Stimulated activated CD4-positive, alpha-beta T cell treated with anti-CD3 and anti-CD28 coated beads, Interleukin-4, amount 100 ng/mL, for 48 hours (primary cell): ENCODE results near the gene DNASE1L1.

ENCODE experiments used
- DNase-seq, 2 donors: peaks; one replicate each; pipeline ENCODE4 v3.0.0-alpha.2; 2020; ENCODE audit warnings: low read depth in 2 of 2

DNASE1L1 gene, protein sequence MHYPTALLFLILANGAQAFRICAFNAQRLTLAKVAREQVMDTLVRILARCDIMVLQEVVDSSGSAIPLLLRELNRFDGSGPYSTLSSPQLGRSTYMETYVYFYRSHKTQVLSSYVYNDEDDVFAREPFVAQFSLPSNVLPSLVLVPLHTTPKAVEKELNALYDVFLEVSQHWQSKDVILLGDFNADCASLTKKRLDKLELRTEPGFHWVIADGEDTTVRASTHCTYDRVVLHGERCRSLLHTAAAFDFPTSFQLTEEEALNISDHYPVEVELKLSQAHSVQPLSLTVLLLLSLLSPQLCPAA

DNA sequence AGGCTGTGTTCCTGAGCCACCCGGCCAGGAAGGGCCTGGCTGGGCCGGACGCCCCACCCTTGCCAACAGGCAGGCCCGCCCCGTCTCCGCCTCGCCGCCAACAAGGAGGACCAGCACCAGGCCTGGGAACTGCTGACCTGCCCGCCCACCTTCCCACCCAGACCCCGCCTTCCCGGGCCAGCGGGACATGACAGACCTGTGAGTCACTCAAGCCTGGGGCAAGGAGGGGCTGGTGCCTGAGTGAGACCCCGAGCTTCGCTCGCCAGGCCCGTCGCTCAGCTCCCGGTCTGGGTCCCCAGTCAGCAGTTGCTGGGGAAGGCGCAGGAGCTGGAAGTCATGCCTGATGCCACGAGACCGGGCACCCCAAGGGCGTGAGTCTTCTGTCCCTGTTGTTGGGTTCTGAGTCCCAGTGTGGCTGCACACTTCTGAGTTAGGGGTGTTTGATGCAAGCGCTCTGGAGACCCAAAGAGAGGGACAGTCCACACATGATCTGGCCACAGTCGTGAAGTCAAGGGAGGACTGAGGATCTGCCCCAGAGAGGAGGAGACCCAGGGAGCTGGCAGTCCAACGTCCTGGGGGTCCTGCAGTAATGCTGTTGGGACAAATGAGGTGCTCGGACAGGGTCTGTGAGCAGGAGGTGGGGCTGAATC, at the start of gene DNASE1L1:
DNASE1L1 (minus strand) TSS at position 33 of the 650 bp plus-strand sequence. CDS start 3,686 bp downstream, outside the sequence.
- DNase-seq, result no peak

GRCh38 chrX:154458116-154458953, 49.3 kb upstream of the DNASE1L1 start, which contains the start of gene PLXNA3:
Gene PLXNA3, plus strand, starts transcription at chrX:154458281. Its CDS starts 1,903 bp downstream, at chrX:154460184.
- peak; percentile 48 to 54 for DNase-seq

DNA sequence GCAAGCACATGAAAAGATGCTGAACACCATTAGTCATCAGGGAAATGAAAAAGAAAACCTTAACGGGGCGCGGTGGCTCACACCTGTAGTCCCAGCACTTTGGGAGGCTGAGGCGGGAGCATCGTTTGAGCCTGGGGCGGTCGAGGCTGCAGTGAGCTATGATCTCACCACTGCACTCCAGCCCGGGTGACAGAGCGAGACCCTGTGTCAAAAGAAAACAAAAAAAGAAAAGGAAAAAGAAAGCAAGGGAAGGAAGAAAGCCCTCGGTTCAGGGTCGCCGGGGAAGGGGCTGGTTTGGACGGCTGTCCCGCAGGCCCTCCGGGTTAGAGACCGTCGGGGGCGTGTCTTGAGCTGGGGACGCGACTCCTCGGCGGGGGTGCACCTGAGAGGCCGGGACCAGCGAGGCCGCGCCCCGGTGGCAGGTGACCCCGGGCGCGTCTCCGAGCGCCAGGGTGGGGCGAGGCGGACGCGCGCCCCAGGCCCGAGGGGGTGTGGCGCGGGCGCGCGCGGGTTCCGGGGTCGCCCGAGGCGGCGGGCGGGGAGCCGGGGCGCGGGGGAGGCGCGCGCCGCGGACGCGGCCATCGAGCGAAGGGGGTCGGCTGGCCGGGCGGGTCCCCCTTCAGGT, 48.5 kb upstream of the DNASE1L1 start:
- DNase-seq, result peak in 1 of 2 donors; percentile 27

DNA sequence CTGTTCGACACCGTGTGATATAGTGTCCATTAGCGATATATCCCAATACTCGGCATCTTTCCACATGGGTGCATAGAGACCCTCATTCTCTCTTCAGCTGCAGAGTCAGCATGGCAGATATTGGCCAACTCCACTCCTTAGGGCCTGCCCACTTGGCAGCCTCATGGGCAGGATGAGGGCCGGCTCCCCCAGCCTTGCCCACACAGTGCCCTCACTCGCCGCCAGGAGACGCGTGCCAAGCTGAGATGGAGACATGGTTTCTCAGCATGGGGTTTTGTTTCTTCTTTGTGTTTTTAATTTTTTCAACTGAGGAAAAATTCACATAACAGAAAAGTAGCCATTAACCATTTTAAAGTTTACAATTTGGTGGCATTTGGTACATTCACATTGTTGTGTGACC, 43.8 kb upstream of the DNASE1L1 start:
- no peak for DNase-seq

DNA sequence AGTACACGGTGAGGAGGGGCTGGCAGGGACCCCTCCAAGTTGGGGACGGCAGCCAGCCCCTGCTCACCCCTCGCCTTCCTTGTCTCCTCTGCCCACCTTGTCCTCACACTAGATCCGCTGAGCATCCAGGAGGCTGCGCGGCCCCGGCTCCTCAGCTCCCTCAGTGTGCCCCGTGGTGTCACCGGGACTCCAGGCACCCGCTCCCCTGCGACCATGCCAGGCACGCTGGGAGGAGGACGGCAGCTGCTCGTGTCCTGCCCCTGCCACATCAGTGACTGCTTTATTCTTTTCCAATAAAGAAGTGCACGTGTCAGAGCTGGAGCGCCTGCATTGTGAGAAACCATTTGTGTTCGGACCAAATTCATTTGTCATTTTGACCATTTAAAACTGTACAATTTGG, 41.3 kb upstream of the DNASE1L1 start:
- no peak for DNase-seq

- DNase-seq, result no peak
Observed at GRCh38 chrX:154449618-154450017, 40.6 kb upstream of the DNASE1L1 start.

- no peak for DNase-seq
Observed at GRCh38 chrX:154448484-154448883, 39.4 kb upstream of the DNASE1L1 start.

GRCh38 chrX:154446430-154446829, 37.4 kb upstream of the DNASE1L1 start:
- DNase-seq, result no peak

DNA sequence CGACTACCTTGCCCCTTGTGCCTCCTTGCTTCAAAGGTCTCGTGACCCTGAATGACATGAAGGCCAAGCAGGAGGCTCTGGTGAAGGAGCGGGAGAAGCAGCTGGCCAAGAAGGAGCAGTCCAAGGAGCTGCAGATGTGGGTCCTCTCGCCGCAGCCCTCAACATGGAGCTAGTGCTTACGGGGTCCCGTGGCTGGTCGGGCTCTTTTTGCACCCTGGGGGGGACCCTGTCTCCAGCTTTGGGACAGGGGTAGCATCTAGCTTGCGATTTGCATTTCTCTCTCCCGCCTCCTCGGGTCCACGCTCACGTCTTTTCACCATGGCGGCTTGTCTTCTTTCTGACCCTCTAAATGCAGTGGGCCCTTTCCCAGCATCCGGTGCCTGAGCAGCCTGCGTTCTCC, 36.7 kb upstream of the DNASE1L1 start:
- DNase-seq, result no peak

- no peak for DNase-seq
Observed at GRCh38 chrX:154444755-154445246, 35.7 kb upstream of the DNASE1L1 start.

DNA sequence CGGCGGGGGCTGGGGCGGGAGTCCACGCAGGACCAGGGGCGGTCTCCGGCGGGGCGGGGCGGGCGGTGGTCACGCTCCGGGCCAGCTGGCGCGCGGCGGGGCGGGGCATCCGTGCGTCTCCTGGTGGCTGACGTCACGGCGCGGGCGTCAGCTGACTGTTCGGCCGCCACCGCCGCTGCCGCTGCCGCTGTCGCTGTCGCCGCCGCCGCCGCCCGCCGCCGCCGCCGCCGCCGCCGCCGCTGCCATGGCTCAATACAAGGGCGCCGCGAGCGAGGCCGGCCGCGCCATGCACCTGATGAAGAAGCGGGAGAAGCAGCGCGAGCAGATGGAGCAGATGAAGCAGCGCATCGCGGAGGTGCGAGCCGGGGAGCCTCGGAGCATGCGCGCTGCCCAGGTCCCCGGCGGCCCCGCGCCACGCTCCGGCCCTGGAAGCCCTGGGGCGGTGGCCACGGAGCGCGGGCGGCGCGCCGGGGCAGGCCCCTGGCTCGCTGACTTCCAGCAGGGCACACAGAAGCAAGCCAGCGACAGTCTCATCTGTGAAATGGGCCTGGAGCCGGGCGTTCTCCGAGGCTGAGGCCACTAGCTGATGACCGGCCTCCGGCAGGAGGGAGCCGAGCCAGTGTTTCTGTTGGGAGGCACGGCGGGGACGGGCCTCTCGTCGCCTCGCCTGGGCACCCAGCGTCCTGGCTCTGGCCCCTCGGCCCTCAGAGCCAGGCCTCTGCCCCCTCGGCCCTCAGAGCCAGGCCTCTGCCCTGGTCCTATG, 35.1 kb upstream of the DNASE1L1 start, which contains the start of gene FAM50A:
FAM50A (plus strand) TSS at position 150 of the 763 bp plus-strand sequence; CDS start at position 245, 95 bp downstream.
- peak; percentile 60 to 64 for DNase-seq

DNA sequence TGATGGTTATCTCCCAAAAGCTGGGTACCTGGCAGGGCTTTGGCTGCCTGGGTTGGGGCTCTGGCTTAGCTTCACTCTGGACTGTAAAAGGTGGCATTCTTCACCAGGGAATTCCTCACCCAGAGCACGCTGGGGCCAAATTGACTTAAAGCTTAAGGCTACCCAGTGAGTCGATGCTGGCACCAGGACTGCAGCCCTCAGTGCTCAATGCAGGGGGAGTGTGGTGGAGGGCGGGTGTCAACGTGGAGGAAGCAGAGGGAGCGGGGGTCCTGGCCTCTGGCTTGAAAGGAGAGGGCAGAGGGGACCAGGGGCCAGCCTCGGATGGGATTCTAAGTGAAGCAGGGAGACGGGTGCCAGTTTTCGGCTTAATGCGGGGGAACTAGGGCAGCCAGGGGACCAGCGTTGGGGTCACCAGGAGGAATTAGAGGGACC, 34.4 kb upstream of the DNASE1L1 start:
- DNase-seq, result no peak

- no peak for DNase-seq
Observed at GRCh38 chrX:154441984-154442707, 33.1 kb upstream of the DNASE1L1 start.

- DNase-seq, result no peak
Observed at GRCh38 chrX:154441564-154441963, 32.5 kb upstream of the DNASE1L1 start.

DNA sequence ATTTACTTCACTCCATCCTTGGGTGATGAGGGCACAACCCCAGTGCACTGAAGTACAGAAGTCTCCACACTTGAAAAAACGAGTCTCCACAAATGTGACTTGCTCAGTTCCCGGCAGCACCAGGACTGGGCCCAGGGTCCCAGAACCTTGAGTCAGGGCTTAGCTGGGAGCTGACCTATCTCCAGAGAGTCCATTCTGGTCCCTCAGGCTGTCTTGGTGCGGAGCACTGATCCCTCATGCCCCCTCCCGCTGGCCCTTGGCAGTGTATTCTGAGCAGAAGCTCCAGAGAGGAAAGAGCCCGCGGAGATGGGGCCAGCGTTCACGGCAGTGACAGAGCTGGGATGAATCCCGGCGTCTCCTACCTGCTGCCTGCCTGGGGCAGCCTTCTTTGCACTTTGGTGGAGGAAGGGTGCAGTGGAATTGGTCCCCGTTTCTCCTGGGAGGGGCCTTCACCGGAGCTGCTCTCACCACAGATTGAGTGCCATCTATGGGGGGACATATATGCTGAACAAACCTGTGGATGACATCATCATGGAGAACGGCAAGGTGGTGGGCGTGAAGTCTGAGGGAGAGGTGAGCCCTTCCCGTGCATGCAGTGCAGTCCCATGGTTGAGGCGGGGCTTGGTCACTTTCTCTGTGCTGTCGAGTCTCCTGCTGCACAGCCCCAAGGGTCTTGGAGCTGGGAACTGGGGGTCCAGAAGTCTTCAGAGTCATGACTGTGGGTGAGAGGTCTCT, 31.7 kb upstream of the DNASE1L1 start:
- no peak for DNase-seq

- DNase-seq, result no peak
Observed at GRCh38 chrX:154439841-154440240, 30.8 kb upstream of the DNASE1L1 start.

- DNase-seq, result no peak
Observed at GRCh38 chrX:154437971-154438893, 29.2 kb upstream of the DNASE1L1 start.
